C4-2B (cell line): ENCODE measurements around the gene BBX.
"Not testable (repeated sequence)": the region's sequence is repeated elsewhere in the genome, so short reads cannot be mapped to it uniquely, and the experiment has no call there.

Experiments
- ZFX ChIP-seq: fragments of 450-650 bp; IDR thresholded peaks from 2 replicates; pipeline ENCODE4 v1.6.1; 2017
- TF ChIP-seq, protein P1 (sequence below): fragments of 450-650 bp; conservative IDR thresholded peaks from 2 replicates; pipeline ENCODE4 v1.5.1; 2017; ENCODE audit warnings: mild to moderate bottlenecking

DNA sequence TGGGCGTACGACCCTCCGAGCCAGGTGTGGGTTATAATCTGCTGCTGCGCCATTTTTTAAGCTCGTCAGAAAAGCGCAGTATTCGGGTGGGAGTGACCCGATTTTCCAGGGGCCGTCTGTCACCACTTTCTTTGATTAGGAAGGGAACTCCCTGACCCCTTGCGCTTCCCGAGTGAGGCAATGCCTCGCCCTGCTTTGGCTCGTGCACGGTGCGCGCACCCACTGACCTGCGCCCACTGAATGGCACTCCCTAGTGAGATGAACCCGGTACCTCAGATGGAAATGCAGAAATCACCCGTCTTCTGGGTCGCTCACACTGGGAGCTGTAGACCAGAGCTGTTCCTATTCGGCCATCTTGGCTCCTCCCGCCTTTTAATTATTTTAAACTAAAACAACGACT lies 175.1 kb downstream of the BBX start:
- TF ChIP-seq, protein P1, sequence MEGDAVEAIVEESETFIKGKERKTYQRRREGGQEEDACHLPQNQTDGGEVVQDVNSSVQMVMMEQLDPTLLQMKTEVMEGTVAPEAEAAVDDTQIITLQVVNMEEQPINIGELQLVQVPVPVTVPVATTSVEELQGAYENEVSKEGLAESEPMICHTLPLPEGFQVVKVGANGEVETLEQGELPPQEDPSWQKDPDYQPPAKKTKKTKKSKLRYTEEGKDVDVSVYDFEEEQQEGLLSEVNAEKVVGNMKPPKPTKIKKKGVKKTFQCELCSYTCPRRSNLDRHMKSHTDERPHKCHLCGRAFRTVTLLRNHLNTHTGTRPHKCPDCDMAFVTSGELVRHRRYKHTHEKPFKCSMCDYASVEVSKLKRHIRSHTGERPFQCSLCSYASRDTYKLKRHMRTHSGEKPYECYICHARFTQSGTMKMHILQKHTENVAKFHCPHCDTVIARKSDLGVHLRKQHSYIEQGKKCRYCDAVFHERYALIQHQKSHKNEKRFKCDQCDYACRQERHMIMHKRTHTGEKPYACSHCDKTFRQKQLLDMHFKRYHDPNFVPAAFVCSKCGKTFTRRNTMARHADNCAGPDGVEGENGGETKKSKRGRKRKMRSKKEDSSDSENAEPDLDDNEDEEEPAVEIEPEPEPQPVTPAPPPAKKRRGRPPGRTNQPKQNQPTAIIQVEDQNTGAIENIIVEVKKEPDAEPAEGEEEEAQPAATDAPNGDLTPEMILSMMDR, result not testable (repeated sequence)
- not testable (repeated sequence) for TF ChIP-seq ZFX
